ENCODE results near the gene SLC22A16. TPM values are rescaled to one million over a fixed set of nuclear protein-coding genes. Genes with fewer than 3 reads are reported as not detected.

The SLC22A16 gene
- total and polyA plus RNA-seq, 2 donors (not counting 3 experiments of a cell fraction or from before 2014, with no cell fraction given), result not detected

GRCh38 chr6:110520209-110520965 lies 44.0 kb upstream of the SLC22A16 start:
- H2AFZ ChIP-seq (ENCODE audit: low read depth, low read length), result no peak overlapping the region
- no peaks in the 10 kb centered on the region for H3K9me1 ChIP-seq (replicated peaks; ENCODE audit: control insufficient read depth, extremely low read depth, insufficient read depth, low read length)
- TF ChIP-seq MAX (IDR thresholded peaks at IDR 0.05; ENCODE audit: insufficient read depth, insufficient read length) (no peak), EZH2 (IDR thresholded peaks at IDR 0.05; ENCODE audit: borderline replicate concordance, low read depth, low read length, severe bottlenecking) (no peak), MYC (IDR thresholded peaks at IDR 0.05; ENCODE audit: low read depth, low read length) (no peak), POLR2AphosphoS5 (IDR thresholded peaks at IDR 0.05; ENCODE audit: insufficient read depth, low read depth, low read length) (no peak), JUN (IDR thresholded peaks at IDR 0.05; ENCODE audit: borderline replicate concordance, insufficient read depth, insufficient read length, low read depth) (no peak), FOS (IDR thresholded peaks at IDR 0.05; ENCODE audit: borderline replicate concordance, insufficient read depth, low read length) (no peak), CTCF (IDR thresholded peaks at IDR 0.05; ENCODE audit: extremely low read depth in 1 of 2, insufficient read depth in 1 of 2, low read depth in 1 of 2, low read length in 2 of 2) (no peak), GATA2 (IDR thresholded peaks at IDR 0.05; ENCODE audit: insufficient read depth, insufficient read length, low read depth, low read length) (no peak), POLR2A (IDR thresholded peaks at IDR 0.05; ENCODE audit: low read depth, low read length) (no peak)
- H3K79me2 ChIP-seq (ENCODE audit: control insufficient read depth, insufficient read depth, low read length), result no peaks in the 10 kb centered on the region
- no peaks in the 10 kb centered on the region for H3K36me3 ChIP-seq (ENCODE audit: control insufficient read depth in 2 of 2, extremely low read depth in 1 of 2, insufficient read depth in 2 of 2, low read length in 2 of 2)
- dilution Hi-C loops (cut with MboI; ENCODE audit: extremely low pct_ligation_motif_present, low sequenced_read_pairs), result no loop called here
- H3K9ac ChIP-seq (replicated peaks; ENCODE audit: extremely low read depth, insufficient read depth, low read length), result no peak overlapping the region
- DNase-seq (ENCODE audit: low read depth, low spot score) (no peak), FAIRE-seq (no peak)
- no peaks in the 10 kb centered on the region for H3K9me3 ChIP-seq (replicated peaks; ENCODE audit: control insufficient read depth, insufficient read depth, low read length)
- H4K20me1 ChIP-seq (replicated peaks; ENCODE audit: control insufficient read depth, extremely low read depth, insufficient read depth, low read length), result no peaks in the 10 kb centered on the region
- peaks cover 3% of the 10 kb centered on the region for H3K4me1 ChIP-seq (ENCODE audit: control insufficient read depth, extremely low read depth, insufficient read depth, low read length)
- H3K4me3 ChIP-seq (replicated peaks in 1 of 3; ENCODE audit: insufficient read depth in 1 of 3, low read depth in 1 of 3, low read length in 3 of 3), result no peak overlapping the region
- intact Hi-C loops (cut with micrococcal nuclease), result no loop called here
- H3K27ac ChIP-seq (ENCODE audit: insufficient read depth, low read depth, low read length), result no peak overlapping the region
- no TSS peak for BruUV-seq (replicated peaks)
- POLR2A ChIA-PET, result no interaction called here
- H3K4me2 ChIP-seq (ENCODE audit: insufficient read depth, low read length), result no peak overlapping the region
- CTCF ChIA-PET, result interaction anchor here (1.3 to 3.3 kb wide), 2 partner anchors 7 to 10 kb away, joined by 4 to 23 read pairs; no protein-coding TSS in a partner anchor
- H3K27me3 ChIP-seq (ENCODE audit: control insufficient read depth in 2 of 2, insufficient read depth in 2 of 2, low read length in 2 of 2), result peaks cover 17 to 24% of the 10 kb centered on the region in 2 experiments
